Endothelial cell of umbilical vein (primary cell): ENCODE data around the gene ATCAY. TPM values are rescaled to one million over a fixed set of nuclear protein-coding genes. Genes with fewer than 3 reads are reported as not detected.

Experiments used
- BruUV-seq: library from RNA; stranded (reverse); fragments of 400-500 nt; replicated peaks from 2 replicates; lab custom pipeline; 2021; lab: Mats Ljungman, UMichigan
- CTCF ChIA-PET: fragments of 300-600, 350-600 bp; sonication (Branson Sonifier 250); formaldehyde crosslinking; loops from one replicate; lab custom pipeline; 2021; ENCODE audit warnings: antibody characterized with exemption, inconsistent platforms; lab: Charles Lee
- POLR2A ChIA-PET: fragments of 300-600, 350-600 bp; sonication (Branson Sonifier 250); formaldehyde crosslinking; loops from one replicate; lab custom pipeline; 2021; ENCODE audit warnings: antibody characterized with exemption, inconsistent platforms; lab: Charles Lee
- DNase-seq: peaks from one replicate; pipeline ENCODE4 v3.0.0-alpha.2; 2011; ENCODE audit warnings: low read depth, low spot score
- FAIRE-seq: peaks from 2 replicates; lab custom pipeline; 2011; peaks lifted over from hg19 to GRCh38; lab: Jason Lieb, UNC
- H2AFZ ChIP-seq: 2 replicates; pipeline ENCODE4 v1.6.0; 2012; ENCODE audit warnings: low read depth, low read length, control low read depth, inconsistent platforms
- H3K27ac ChIP-seq: 2 replicates; pipeline ENCODE4 v1.5.1; 2011; ENCODE audit warnings: low read depth, mild to moderate bottlenecking, control low read depth, low read length, moderate library complexity; ENCODE audit not compliant: insufficient read depth
- H3K27me3 ChIP-seq, 2 experiments: 2 replicates each; pipeline versions ENCODE4 v1.6.0 to v1.6.1; 2011; ENCODE audit warnings: low read length in 2 of 2, mixed read lengths in 1 of 2; ENCODE audit not compliant: control insufficient read depth in 2 of 2, insufficient read depth in 2 of 2
- H3K36me3 ChIP-seq, 2 experiments: 2 replicates in 1 of 2; 3 replicates in 1 of 2; pipeline ENCODE4 v1.5.1; 2011; ENCODE audit warnings: low read length in 2 of 2, mild to moderate bottlenecking in 1 of 2, moderate library complexity in 1 of 2; ENCODE audit not compliant: control insufficient read depth in 2 of 2, insufficient read depth in 2 of 2; ENCODE audit errors: extremely low read depth in 1 of 2
- H3K4me1 ChIP-seq: 3 replicates; pipeline ENCODE4 v1.5.1; 2011; ENCODE audit warnings: mild to moderate bottlenecking, low read length; ENCODE audit not compliant: control insufficient read depth, insufficient read depth; ENCODE audit errors: extremely low read depth
- H3K4me2 ChIP-seq: 2 replicates; pipeline ENCODE4 v1.6.1; 2011; ENCODE audit warnings: low read length, control low read depth, mixed read lengths; ENCODE audit not compliant: insufficient read depth
- H3K4me3 ChIP-seq, 3 experiments: fragments of 200-600 bp in 1 of 3; sonication (generic), shearing (Covaris generic) in 1 of 3; replicated peaks in 1 of 3; 2 replicates each; pipeline ENCODE4 v1.5.1; 2011 to 2016; ENCODE audit warnings: control low read depth in 3 of 3, low read length in 3 of 3, mild to moderate bottlenecking in 2 of 3, inconsistent platforms in 1 of 3, low read depth in 1 of 3, moderate library complexity in 1 of 3; ENCODE audit not compliant: insufficient read depth in 1 of 3
- H3K79me2 ChIP-seq: 2 replicates; pipeline ENCODE4 v1.6.0; 2012; ENCODE audit warnings: low read length, inconsistent platforms; ENCODE audit not compliant: control insufficient read depth, insufficient read depth
- H3K9ac ChIP-seq: replicated peaks from 2 replicates; pipeline ENCODE3; 2011; ENCODE audit warnings: low read length, control low read depth; ENCODE audit not compliant: insufficient read depth; ENCODE audit errors: extremely low read depth
- H3K9me1 ChIP-seq: replicated peaks from 3 replicates; pipeline ENCODE4 v1.6.0; 2011; ENCODE audit warnings: mild to moderate bottlenecking, low read length; ENCODE audit not compliant: control insufficient read depth, insufficient read depth; ENCODE audit errors: extremely low read depth
- H3K9me3 ChIP-seq: replicated peaks from 2 replicates; pipeline ENCODE4 v1.5.1; 2012; ENCODE audit warnings: low read length, inconsistent platforms; ENCODE audit not compliant: control insufficient read depth, insufficient read depth
- H4K20me1 ChIP-seq: replicated peaks from 2 replicates; pipeline ENCODE3; 2011; ENCODE audit warnings: mild to moderate bottlenecking, low read length; ENCODE audit not compliant: control insufficient read depth, insufficient read depth; ENCODE audit errors: extremely low read depth
- EZH2 ChIP-seq: IDR thresholded peaks from 2 replicates; pipeline ENCODE4 v1.6.1; 2012; ENCODE audit warnings: borderline replicate concordance, low read depth, mild to moderate bottlenecking, moderate library complexity, low read length, inconsistent platforms; ENCODE audit not compliant: severe bottlenecking
- FOS ChIP-seq: IDR thresholded peaks from 2 replicates; pipeline ENCODE4 v1.6.1; 2011; ENCODE audit warnings: mild to moderate bottlenecking, low read length, moderate library complexity, borderline replicate concordance; ENCODE audit not compliant: insufficient read depth
- GATA2 ChIP-seq: IDR thresholded peaks from 2 replicates; pipeline ENCODE4 v1.7.0; 2011; ENCODE audit warnings: low read depth, mild to moderate bottlenecking, moderate library complexity, mixed read lengths, low read length; ENCODE audit not compliant: insufficient read length, insufficient read depth
- JUN ChIP-seq: IDR thresholded peaks from 2 replicates; pipeline ENCODE4 v1.6.1; 2011; ENCODE audit warnings: borderline replicate concordance, low read depth; ENCODE audit not compliant: insufficient read length, insufficient read depth
- MYC ChIP-seq: IDR thresholded peaks from one replicate; pipeline ENCODE4 v1.6.1; 2011; ENCODE audit warnings: mild to moderate bottlenecking, low read depth, low read length
- POLR2A ChIP-seq: IDR thresholded peaks from 2 replicates; pipeline ENCODE4 v1.6.1; 2012; ENCODE audit warnings: low read depth, mild to moderate bottlenecking, control low read depth, low read length
- POLR2AphosphoS5 ChIP-seq: IDR thresholded peaks from 2 replicates; pipeline ENCODE4 v1.6.1; 2012; ENCODE audit warnings: low read depth, mild to moderate bottlenecking, control low read depth, low read length, moderate library complexity; ENCODE audit not compliant: insufficient read depth
- dilution Hi-C: fragments of 300-500 bp; cut with MboI; formaldehyde crosslinking; loops from one replicate; pipeline ENCODE4 v1.15.0; 2019; ENCODE audit warnings: low sequenced_read_pairs; ENCODE audit not compliant: extremely low pct_ligation_motif_present
- intact Hi-C: fragments of 100-400 bp; cut with micrococcal nuclease; formaldehyde crosslinking; loops from one replicate; pipeline ENCODE4 v1.10.0; 2022
- polyA plus RNA-seq, 4 experiments: library from polyadenylated mRNA; depleted of rRNA in 3 of 4; stranded (reverse) in 3 of 4; unstranded in 1 of 4; fragments of >200 nt; gene quantifications; 2 replicates each; pipeline versions ENCODE4 v1.2.1 to v1.2.3, GENCODE V29; 2011 to 2012; ENCODE audit warnings: missing spikeins in 1 of 4
- total RNA-seq: library from RNA; stranded (reverse); gene quantifications from 2 replicates; pipeline ENCODE4 v1.2.3, GENCODE V29; 2021
- TF ChIP-seq, protein P1 (sequence below), 2 donors: IDR thresholded peaks; 1 replicate in 1 of 2; 2 replicates in 1 of 2; pipeline ENCODE4 v1.5.1; 2011; ENCODE audit warnings: low read length in 2 of 2, mild to moderate bottlenecking in 2 of 2, moderate library complexity in 2 of 2, control low read depth in 1 of 2, inconsistent platforms in 1 of 2, low read depth in 1 of 2; ENCODE audit not compliant: insufficient read depth in 1 of 2; ENCODE audit errors: extremely low read depth in 1 of 2
- TF ChIP-seq, protein P2 (sequence below): IDR thresholded peaks from 2 replicates; pipeline ENCODE4 v1.6.1; 2011; ENCODE audit not compliant: insufficient read depth, insufficient read length

The ATCAY gene
- total and polyA plus RNA-seq, 2 donors (not counting 3 experiments of a cell fraction or from before 2014, with no cell fraction given): 0.03 TPM; not detected in 1

DNA sequence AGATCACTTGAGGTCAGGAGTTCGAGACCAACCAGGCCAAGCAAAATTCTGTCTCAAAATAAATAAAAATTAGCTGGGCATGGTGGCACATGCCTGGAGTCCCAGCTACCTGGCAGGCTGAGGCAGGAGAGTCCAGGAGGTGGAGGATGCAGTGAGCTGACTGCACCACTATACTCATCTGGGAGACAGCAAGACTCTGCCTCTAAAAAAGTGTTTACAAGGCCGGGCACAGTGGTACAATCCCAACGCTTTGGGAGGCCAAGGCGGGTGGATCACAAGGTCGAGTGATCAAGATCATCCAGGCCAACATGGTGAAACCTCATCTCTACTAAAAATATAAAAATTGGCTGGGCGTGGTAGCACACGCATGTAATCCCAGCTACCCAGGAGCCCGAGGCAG lies 94.7 kb downstream of the ATCAY start:
- no peak for TF ChIP-seq GATA2
- no peak for TF ChIP-seq MYC
- TF ChIP-seq EZH2: no peak
- TF ChIP-seq JUN: no peak
- TF ChIP-seq, protein P1, sequence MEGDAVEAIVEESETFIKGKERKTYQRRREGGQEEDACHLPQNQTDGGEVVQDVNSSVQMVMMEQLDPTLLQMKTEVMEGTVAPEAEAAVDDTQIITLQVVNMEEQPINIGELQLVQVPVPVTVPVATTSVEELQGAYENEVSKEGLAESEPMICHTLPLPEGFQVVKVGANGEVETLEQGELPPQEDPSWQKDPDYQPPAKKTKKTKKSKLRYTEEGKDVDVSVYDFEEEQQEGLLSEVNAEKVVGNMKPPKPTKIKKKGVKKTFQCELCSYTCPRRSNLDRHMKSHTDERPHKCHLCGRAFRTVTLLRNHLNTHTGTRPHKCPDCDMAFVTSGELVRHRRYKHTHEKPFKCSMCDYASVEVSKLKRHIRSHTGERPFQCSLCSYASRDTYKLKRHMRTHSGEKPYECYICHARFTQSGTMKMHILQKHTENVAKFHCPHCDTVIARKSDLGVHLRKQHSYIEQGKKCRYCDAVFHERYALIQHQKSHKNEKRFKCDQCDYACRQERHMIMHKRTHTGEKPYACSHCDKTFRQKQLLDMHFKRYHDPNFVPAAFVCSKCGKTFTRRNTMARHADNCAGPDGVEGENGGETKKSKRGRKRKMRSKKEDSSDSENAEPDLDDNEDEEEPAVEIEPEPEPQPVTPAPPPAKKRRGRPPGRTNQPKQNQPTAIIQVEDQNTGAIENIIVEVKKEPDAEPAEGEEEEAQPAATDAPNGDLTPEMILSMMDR (IDR thresholded peaks at IDR 0.05; ENCODE audit: extremely low read depth in 1 of 2, insufficient read depth in 1 of 2, low read depth in 1 of 2, low read length in 2 of 2): no peak
- no peak for TF ChIP-seq FOS
- TF ChIP-seq POLR2AphosphoS5: no peak
- TF ChIP-seq, protein P2, sequence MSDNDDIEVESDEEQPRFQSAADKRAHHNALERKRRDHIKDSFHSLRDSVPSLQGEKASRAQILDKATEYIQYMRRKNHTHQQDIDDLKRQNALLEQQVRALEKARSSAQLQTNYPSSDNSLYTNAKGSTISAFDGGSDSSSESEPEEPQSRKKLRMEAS: no peak
- no peak for TF ChIP-seq POLR2A

More for the DNA sequence above, 94.7 kb downstream of the ATCAY start:
- DNase-seq (no peak), FAIRE-seq (no peak)
- no peak overlapping the region for H3K4me3 ChIP-seq
- H3K9ac ChIP-seq: no peak overlapping the region
- H4K20me1 ChIP-seq: no peaks in the 10 kb centered on the region
- peaks cover under 1% of the 10 kb centered on the region for H3K4me1 ChIP-seq
- no peak overlapping the region for H3K4me2 ChIP-seq
- CTCF ChIA-PET: no interaction called here
- no TSS peak for BruUV-seq
- POLR2A ChIA-PET: interaction anchor here (1.1 kb wide), 1 partner anchor 10 kb away, joined by 4 read pairs; the partner anchor contains the start of gene EEF2
- no peaks in the 10 kb centered on the region for H3K9me3 ChIP-seq
- no peak overlapping the region for H3K27ac ChIP-seq
- no peaks in the 10 kb centered on the region for H3K27me3 ChIP-seq
- intact Hi-C loops (no loop called here), dilution Hi-C loops (no loop called here)
- H3K9me1 ChIP-seq: no peaks in the 10 kb centered on the region
- no peak overlapping the region for H2AFZ ChIP-seq
- H3K79me2 ChIP-seq: peaks cover 53% of the 10 kb centered on the region
- H3K36me3 ChIP-seq: peaks cover 28 to 47% of the 10 kb centered on the region in 2 experiments
